DND-41 (cell line): Measurements from ENCODE around the gene CDC25C.

Source experiments
- CTCF ChIP-seq: IDR thresholded peaks from 2 replicates; pipeline ENCODE4 v1.5.1; 2012; ENCODE audit warnings: borderline replicate concordance, low read length, moderate library complexity, mild to moderate bottlenecking; ENCODE audit not compliant: poor library complexity, severe bottlenecking; ENCODE audit errors: extremely low read depth
- EZH2 ChIP-seq: IDR thresholded peaks from 3 replicates; pipeline ENCODE4 v1.6.1; 2012; ENCODE audit warnings: borderline replicate concordance, low read depth, mild to moderate bottlenecking, moderate library complexity, low read length, inconsistent platforms; ENCODE audit not compliant: severe bottlenecking

- TF ChIP-seq EZH2 (no peak), CTCF (no peak)
These were observed 13.5 kb upstream of the CDC25C start for GRCh38 chr5:138344887-138345622.
